NOMO-1 treated with dmso at 0.1 percent for 144 hours (cell line): Measurements from ENCODE around the gene DOK4.

Source experiments
- DNase-seq: peaks from one replicate; lab custom pipeline; 2025; ENCODE audit not compliant: unreplicated experiment; lab: John Stamatoyannopoulos, UW

Gene DOK4

GRCh38 chr16:57519796-57520360, 33.6 kb upstream of the DOK4 start:
- DNase-seq, result no peak

- no peak for DNase-seq
Measured at GRCh38 chr16:57518922-57519321, 32.6 kb upstream of the DOK4 start.

GRCh38 chr16:57518520-57518919, 32.2 kb upstream of the DOK4 start:
- DNase-seq, result no peak

GRCh38 chr16:57517397-57518367, 31.4 kb upstream of the DOK4 start:
- DNase-seq, result no peak

GRCh38 chr16:57516773-57517172, 30.5 kb upstream of the DOK4 start:
- no peak for DNase-seq

- DNase-seq, result no peak
Measured at GRCh38 chr16:57516176-57516725, 30.0 kb upstream of the DOK4 start.

GRCh38 chr16:57514791-57515600, 28.7 kb upstream of the DOK4 start:
- DNase-seq, result no peak

- no peak for DNase-seq
Measured at GRCh38 chr16:57514371-57514770, 28.1 kb upstream of the DOK4 start.

GRCh38 chr16:57513371-57514102, 27.2 kb upstream of the DOK4 start:
- DNase-seq, result no peak

- no peak for DNase-seq
Measured at GRCh38 chr16:57512296-57513001, 26.2 kb upstream of the DOK4 start.

GRCh38 chr16:57510016-57510871, 24.0 kb upstream of the DOK4 start:
- DNase-seq, result no peak

GRCh38 chr16:57509231-57509923, 23.1 kb upstream of the DOK4 start:
- no peak for DNase-seq

GRCh38 chr16:57508035-57508425, 21.7 kb upstream of the DOK4 start:
- no peak for DNase-seq

- DNase-seq, result no peak
Measured at GRCh38 chr16:57507136-57508034, 21.1 kb upstream of the DOK4 start.

GRCh38 chr16:57505169-57505568, 18.9 kb upstream of the DOK4 start:
- no peak for DNase-seq

GRCh38 chr16:57504491-57504890, 18.2 kb upstream of the DOK4 start:
- DNase-seq, result no peak

- no peak for DNase-seq
Measured at GRCh38 chr16:57504001-57504400, 17.7 kb upstream of the DOK4 start.

GRCh38 chr16:57503366-57503765, 17.1 kb upstream of the DOK4 start:
- no peak for DNase-seq
